Islet of Langerhans (tissue), 1 donor: ENCODE measurements around the gene HOXD10.

Experiments used
- FAIRE-seq: peaks from one replicate; lab custom pipeline; 2011; peaks lifted over from hg19 to GRCh38; lab: Jason Lieb, UNC

Gene HOXD10

GRCh38 chr2:176165370-176166050 is 48.9 kb downstream of the HOXD10 start:
- no peak for FAIRE-seq

GRCh38 chr2:176166272-176166671 is 49.7 kb downstream of the HOXD10 start:
- no peak for FAIRE-seq

- FAIRE-seq: no peak
These were observed 50.8 kb downstream of the HOXD10 start for GRCh38 chr2:176167398-176167797.

GRCh38 chr2:176169181-176169580 is 52.6 kb downstream of the HOXD10 start:
- FAIRE-seq: no peak
